CD4-positive, alpha-beta T cell (primary cell): Measurements from ENCODE around the gene BRINP2. TPM values are rescaled to one million over a fixed set of nuclear protein-coding genes. Genes with fewer than 3 reads are reported as not detected.

Source experiments
- ATAC-seq: fragments of 200-7000 bp; cut with Tn5 transposase; one replicate; pipeline ENCODE4 v1.10.0; 2022; ENCODE audit warnings: mild to moderate bottlenecking; ENCODE audit not compliant: poor library complexity
- CTCF ChIA-PET: fragments of 350-600 bp; sonication (Branson Sonifier 250); formaldehyde crosslinking; loops from one replicate; lab custom pipeline; 2021; ENCODE audit warnings: antibody characterized with exemption, inconsistent platforms; lab: Charles Lee
- POLR2A ChIA-PET: fragments of 350-600 bp; sonication (Branson Sonifier 250); formaldehyde crosslinking; loops from one replicate; lab custom pipeline; 2021; ENCODE audit warnings: antibody characterized with exemption, inconsistent platforms; lab: Charles Lee
- DNase-seq, 14 experiments: peaks; one replicate each; pipeline ENCODE4 v3.0.0-alpha.2; 2013 to 2020; ENCODE audit warnings: mixed read lengths in 2 of 14
- H3K27ac ChIP-seq, 2 donors: one replicate each; pipeline versions ENCODE4 v1.5.1 to v1.7.0; 2013; ENCODE audit warnings: low read length in 2 of 2, low read depth in 1 of 2, mild to moderate bottlenecking in 1 of 2
- H3K27me3 ChIP-seq, 2 experiments: 1 replicate in 1 of 2; 2 replicates in 1 of 2; pipeline versions ENCODE4 v1.6.1 to v1.7.0; 2013; ENCODE audit warnings: low read length in 2 of 2, control low read depth in 1 of 2, mild to moderate bottlenecking in 1 of 2, moderate library complexity in 1 of 2; ENCODE audit not compliant: insufficient read depth in 2 of 2, control insufficient read depth in 1 of 2
- H3K36me3 ChIP-seq: one replicate; pipeline ENCODE4 v1.6.1; 2013; ENCODE audit warnings: low read length, control low read depth; ENCODE audit not compliant: insufficient read depth
- H3K4me1 ChIP-seq: one replicate; pipeline ENCODE4 v1.6.1; 2013; ENCODE audit warnings: low read length, control low read depth; ENCODE audit not compliant: insufficient read depth
- H3K4me3 ChIP-seq: one replicate; pipeline ENCODE4 v1.5.1; 2013; ENCODE audit warnings: mild to moderate bottlenecking, low read length, moderate library complexity
- H3K9me3 ChIP-seq, 2 experiments: 1 replicate in 1 of 2; 2 replicates in 1 of 2; pipeline versions ENCODE4 v1.6.1 to v1.7.0; 2013; ENCODE audit warnings: low read length in 2 of 2, mild to moderate bottlenecking in 2 of 2, control low read depth in 1 of 2, moderate library complexity in 1 of 2; ENCODE audit not compliant: control insufficient read depth in 1 of 2, insufficient read depth in 1 of 2
- H3K27ac Mint-ChIP-seq: one replicate; pipeline ENCODE4 v1.8.0; 2020; ENCODE audit warnings: mixed read lengths
- H3K27me3 Mint-ChIP-seq: one replicate; pipeline ENCODE4 v1.8.0; 2021; ENCODE audit warnings: mixed read lengths
- H3K36me3 Mint-ChIP-seq: one replicate; pipeline ENCODE4 v1.8.0; 2021; ENCODE audit warnings: low read depth, mixed read lengths
- H3K4me1 Mint-ChIP-seq: one replicate; pipeline ENCODE4 v1.8.0; 2021; ENCODE audit warnings: low read depth, mixed read lengths
- H3K4me3 Mint-ChIP-seq: one replicate; pipeline ENCODE4 v1.8.0; 2020; ENCODE audit warnings: mild to moderate bottlenecking, mixed read lengths
- H3K9me3 Mint-ChIP-seq: one replicate; pipeline ENCODE4 v1.8.0; 2020; ENCODE audit warnings: mixed read lengths
- intact Hi-C, 2 experiments: fragments of 100-400 bp; cut with DNase I in 1 of 2; cut with micrococcal nuclease in 1 of 2; formaldehyde crosslinking; loops; one replicate each; pipeline versions ENCODE4 v1.15.1 to v1.9.0; 2023 to 2025; cut with DNase I, micrococcal nuclease
- total RNA-seq, 174 experiments: library from RNA in 2 of 174; stranded (reverse) in 2 of 174; gene quantifications; one replicate each; pipeline ENCODE4 v1.2.3 and lab custom pipeline; 2021 to 2026
- TF ChIP-seq, protein P1 (sequence below): fragments of 200-600 bp; IDR thresholded peaks from one replicate; pipeline ENCODE4 v1.8.0; 2022; ENCODE audit warnings: antibody characterized with exemption, mild to moderate bottlenecking

Gene BRINP2
- total RNA-seq, 2 experiments from 2014 or later = not detected

DNA sequence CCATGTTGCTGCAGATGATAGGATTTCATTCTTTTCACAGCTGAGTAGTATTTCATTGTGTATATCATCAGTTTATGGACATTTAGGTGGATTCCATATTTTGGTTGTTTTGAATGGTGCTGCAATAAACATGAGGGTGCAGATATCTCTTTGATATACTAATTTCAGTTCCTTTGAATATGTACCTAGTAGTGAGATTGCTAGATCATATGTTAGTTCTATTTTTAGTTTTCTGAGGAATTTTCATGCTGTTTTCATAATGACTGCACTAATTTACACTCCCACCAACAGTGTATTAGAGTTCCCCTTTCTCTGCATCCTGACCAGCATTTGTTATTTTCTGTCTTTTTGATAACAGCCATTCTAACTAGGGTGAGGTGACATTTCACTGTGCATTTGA lies 82.1 kb downstream of the BRINP2 start:
- Histone ChIP-seq H3K27ac (no peak overlapping the region), H3K27me3 (no peaks in the 10 kb centered on the region), H3K36me3 (no peaks in the 10 kb centered on the region), H3K4me1 (no peaks in the 10 kb centered on the region), H3K4me3 (no peak overlapping the region), H3K9me3 (peaks cover 0 to 17% of the 10 kb centered on the region in 2 experiments)
- H3K4me3 Mint-ChIP-seq = no peak overlapping the region
- intact Hi-C loops = no loop called here
- DNase-seq (no peak), ATAC-seq (no peak)
- CTCF ChIA-PET = no interaction called here
- H3K9me3 Mint-ChIP-seq = no peaks in the 10 kb centered on the region
- H3K27me3 Mint-ChIP-seq = peaks cover 5% of the 10 kb centered on the region
- no peaks in the 10 kb centered on the region for H3K4me1 Mint-ChIP-seq
- POLR2A ChIA-PET = no interaction called here
- no peak overlapping the region for H3K27ac Mint-ChIP-seq
- TF ChIP-seq, protein P1, sequence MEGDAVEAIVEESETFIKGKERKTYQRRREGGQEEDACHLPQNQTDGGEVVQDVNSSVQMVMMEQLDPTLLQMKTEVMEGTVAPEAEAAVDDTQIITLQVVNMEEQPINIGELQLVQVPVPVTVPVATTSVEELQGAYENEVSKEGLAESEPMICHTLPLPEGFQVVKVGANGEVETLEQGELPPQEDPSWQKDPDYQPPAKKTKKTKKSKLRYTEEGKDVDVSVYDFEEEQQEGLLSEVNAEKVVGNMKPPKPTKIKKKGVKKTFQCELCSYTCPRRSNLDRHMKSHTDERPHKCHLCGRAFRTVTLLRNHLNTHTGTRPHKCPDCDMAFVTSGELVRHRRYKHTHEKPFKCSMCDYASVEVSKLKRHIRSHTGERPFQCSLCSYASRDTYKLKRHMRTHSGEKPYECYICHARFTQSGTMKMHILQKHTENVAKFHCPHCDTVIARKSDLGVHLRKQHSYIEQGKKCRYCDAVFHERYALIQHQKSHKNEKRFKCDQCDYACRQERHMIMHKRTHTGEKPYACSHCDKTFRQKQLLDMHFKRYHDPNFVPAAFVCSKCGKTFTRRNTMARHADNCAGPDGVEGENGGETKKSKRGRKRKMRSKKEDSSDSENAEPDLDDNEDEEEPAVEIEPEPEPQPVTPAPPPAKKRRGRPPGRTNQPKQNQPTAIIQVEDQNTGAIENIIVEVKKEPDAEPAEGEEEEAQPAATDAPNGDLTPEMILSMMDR = no peak
- no peaks in the 10 kb centered on the region for H3K36me3 Mint-ChIP-seq

DNA sequence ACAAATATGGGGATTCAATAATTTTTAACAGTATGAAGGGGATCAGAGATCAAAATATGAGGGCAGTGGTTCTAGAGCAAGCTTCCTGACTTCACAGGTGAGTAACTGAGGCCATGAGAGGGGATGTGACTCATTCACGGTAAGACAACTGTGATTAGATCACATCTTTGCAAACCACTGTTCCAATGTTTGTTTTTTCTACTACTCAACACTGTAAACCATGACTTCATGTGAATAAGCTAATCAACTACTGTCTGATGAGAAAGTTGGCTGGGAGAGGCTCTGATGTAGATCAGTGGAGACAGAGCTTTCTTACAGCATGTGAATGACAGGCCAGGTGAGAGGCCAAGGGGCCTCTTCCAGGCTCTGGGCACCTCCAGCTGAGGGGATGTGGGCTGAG lies 84.7 kb downstream of the BRINP2 start:
- no peak for DNase-seq
- Histone ChIP-seq H3K4me1 (no peaks in the 10 kb centered on the region), H3K36me3 (no peaks in the 10 kb centered on the region), H3K9me3 (peaks cover 0 to 17% of the 10 kb centered on the region in 2 experiments), H3K27ac (no peak overlapping the region), H3K27me3 (no peaks in the 10 kb centered on the region), H3K4me3 (no peak overlapping the region)
- Mint-ChIP-seq H3K27ac (no peak overlapping the region), H3K4me3 (no peak overlapping the region), H3K36me3 (no peaks in the 10 kb centered on the region), H3K27me3 (peaks cover 5% of the 10 kb centered on the region), H3K4me1 (no peaks in the 10 kb centered on the region), H3K9me3 (no peaks in the 10 kb centered on the region)
- ATAC-seq = no peak
- POLR2A ChIA-PET = no interaction called here
- intact Hi-C loops = no loop called here
- TF ChIP-seq, protein P1 = no peak
- CTCF ChIA-PET = no interaction called here

DNA sequence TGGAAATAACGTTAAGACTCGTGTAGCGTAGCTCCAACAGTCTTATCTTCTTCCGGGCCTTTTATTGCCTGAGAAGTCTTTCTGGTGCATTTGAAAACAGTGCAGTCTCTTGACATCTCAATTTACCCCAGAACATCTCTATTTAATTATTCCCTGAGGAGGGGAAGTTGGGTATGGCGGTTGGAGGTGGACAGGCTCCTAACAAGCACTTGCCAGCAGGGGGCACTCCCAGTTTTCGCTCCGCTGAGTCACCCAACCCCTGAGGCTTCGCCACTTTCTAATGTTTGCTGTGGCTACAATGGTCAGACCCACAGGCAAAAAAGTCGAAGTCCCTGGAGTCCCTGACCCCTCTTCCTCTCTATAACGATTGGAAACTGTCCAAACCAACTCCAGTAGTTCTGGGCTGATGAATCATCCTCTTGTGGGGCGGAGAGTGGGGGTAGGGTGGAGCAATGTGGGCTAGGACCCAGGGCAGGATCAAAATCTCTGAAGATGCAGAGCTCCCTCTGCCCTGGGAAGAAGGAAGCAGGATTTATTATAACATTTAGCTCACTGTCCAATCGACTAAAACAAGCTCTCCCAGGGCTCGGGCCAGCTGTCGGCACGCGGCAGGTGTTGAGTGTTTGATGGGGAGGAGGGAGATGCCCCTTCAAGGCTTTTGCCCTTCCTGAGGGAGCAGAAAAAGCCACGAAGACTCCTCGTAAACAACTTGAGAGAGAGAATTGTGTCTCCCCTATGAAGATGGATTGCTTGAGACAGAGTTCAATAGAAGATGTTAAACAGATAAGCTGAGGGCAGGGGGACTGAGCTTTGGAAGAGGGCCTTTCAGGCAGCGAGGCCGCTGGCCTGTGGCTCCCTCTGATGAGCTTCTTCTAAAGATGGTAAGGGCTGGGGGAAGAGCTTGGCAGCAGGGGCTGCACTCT lies 85.7 kb downstream of the BRINP2 start:
- CTCF ChIA-PET = no interaction called here
- DNase-seq (no peak), ATAC-seq (no peak)
- Mint-ChIP-seq H3K27ac (no peak overlapping the region), H3K36me3 (no peaks in the 10 kb centered on the region), H3K4me1 (no peaks in the 10 kb centered on the region), H3K27me3 (peaks cover 5% of the 10 kb centered on the region), H3K9me3 (no peaks in the 10 kb centered on the region), H3K4me3 (no peak overlapping the region)
- Histone ChIP-seq H3K36me3 (no peaks in the 10 kb centered on the region), H3K9me3 (peaks cover 0 to 17% of the 10 kb centered on the region in 2 experiments), H3K4me3 (no peak overlapping the region), H3K27me3 (no peaks in the 10 kb centered on the region), H3K27ac (no peak overlapping the region), H3K4me1 (no peaks in the 10 kb centered on the region)
- TF ChIP-seq, protein P1 = no peak
- POLR2A ChIA-PET = no interaction called here
- intact Hi-C loops = no loop called here
